Measurements from ENCODE around the gene MORN3. TPM values are rescaled to one million over a fixed set of nuclear protein-coding genes. Genes with fewer than 3 reads are reported as not detected.
"Not testable (repeated sequence)": the region's sequence is repeated elsewhere in the genome, so short reads cannot be mapped to it uniquely, and the experiment has no call there.

MORN3 gene
- total and polyA plus RNA-seq, 2 experiments from 2014 or later: 0.58 TPM; not detected in 1

GRCh38 chr12:121711361-121712189 lies 42.1 kb upstream of the MORN3 start:
- peaks cover 11% of the 10 kb centered on the region for H3F3A ChIP-seq (ENCODE audit: insufficient read depth)
- peak overlapping the region; percentile 90 for H3K4me2 ChIP-seq (ENCODE audit: unreplicated experiment)
- TF ChIP-seq EZH2phosphoT487 (IDR thresholded peaks at IDR 0.05; ENCODE audit: insufficient read depth, low read depth) (no peak), EZH2 (IDR thresholded peaks at IDR 0.05; ENCODE audit: insufficient read depth, poor library complexity, severe bottlenecking) (no peak)
- no peaks in the 10 kb centered on the region for H3K36me3 ChIP-seq (ENCODE audit: low read depth)
- in situ Hi-C loops (cut with MboI): no loop called here
- H2AFZ ChIP-seq: peak overlapping the region; percentile 90
- H3K79me2 ChIP-seq (ENCODE audit: insufficient read depth): peaks cover 36% of the 10 kb centered on the region
- WGBS, 2 experiments (ENCODE audit: low coverage in 1 of 2, low lambda C conversion rate in 2 of 2, missing lambda C conversion rate in 2 of 2): 43% methylated on average over 24 of the region's 24 CpGs
- no peaks in the 10 kb centered on the region for H3K9me2 ChIP-seq (ENCODE audit: insufficient read depth)
- no peaks in the 10 kb centered on the region for H4K20me1 ChIP-seq (ENCODE audit: insufficient read depth)
- peak overlapping the region; percentile 95 for H3K4me3 ChIP-seq
- H3K9me3 ChIP-seq (ENCODE audit: low read depth): no peaks in the 10 kb centered on the region
- peak overlapping the region; percentile 96 for H3K9ac ChIP-seq
- no peaks in the 10 kb centered on the region for H3K27me3 ChIP-seq (replicated peaks; ENCODE audit: insufficient read depth)
- H3K4me1 ChIP-seq (ENCODE audit: insufficient read depth): peaks cover 17% of the 10 kb centered on the region
- peak; percentile 54 for DNase-seq
- peak overlapping the region; percentile 88 for H3K27ac ChIP-seq

- H4K20me1 ChIP-seq (ENCODE audit: insufficient read depth): no peaks in the 10 kb centered on the region
- H3F3A ChIP-seq (ENCODE audit: insufficient read depth): peaks cover 4% of the 10 kb centered on the region; the same call in 1 of the 2 replicates
- in situ Hi-C loops (cut with MboI): no loop called here
- no peaks in the 10 kb centered on the region for H3K9me2 ChIP-seq (ENCODE audit: insufficient read depth)
- no peaks in the 10 kb centered on the region for H3K9me3 ChIP-seq (ENCODE audit: low read depth)
- peaks cover 17% of the 10 kb centered on the region for H3K4me1 ChIP-seq (ENCODE audit: insufficient read depth)
- no peaks in the 10 kb centered on the region for H3K27me3 ChIP-seq (replicated peaks; ENCODE audit: insufficient read depth)
- H3K9ac ChIP-seq: peak overlapping the region; percentile 35; the same call in 1 of the 2 replicates
- peak; percentile 83 for DNase-seq
- 57 to 59% methylated on average over 5 of the region's 5 CpGs for WGBS, 2 experiments (ENCODE audit: low coverage in 1 of 2, low lambda C conversion rate in 2 of 2, missing lambda C conversion rate in 2 of 2)
- no peak overlapping the region for H2AFZ ChIP-seq
- H3K36me3 ChIP-seq (ENCODE audit: low read depth): no peaks in the 10 kb centered on the region
- no peak overlapping the region for H3K4me3 ChIP-seq
- no peak overlapping the region for H3K4me2 ChIP-seq (ENCODE audit: unreplicated experiment)
- TF ChIP-seq EZH2 (IDR thresholded peaks at IDR 0.05; ENCODE audit: insufficient read depth, poor library complexity, severe bottlenecking) (no peak), EZH2phosphoT487 (IDR thresholded peaks at IDR 0.05; ENCODE audit: insufficient read depth, low read depth) (no peak)
- H3K27ac ChIP-seq: peak overlapping the region; percentile 45
- peaks cover 18% of the 10 kb centered on the region for H3K79me2 ChIP-seq (ENCODE audit: insufficient read depth)
Observed at GRCh38 chr12:121709478-121709961, 40.1 kb upstream of the MORN3 start.

DNA sequence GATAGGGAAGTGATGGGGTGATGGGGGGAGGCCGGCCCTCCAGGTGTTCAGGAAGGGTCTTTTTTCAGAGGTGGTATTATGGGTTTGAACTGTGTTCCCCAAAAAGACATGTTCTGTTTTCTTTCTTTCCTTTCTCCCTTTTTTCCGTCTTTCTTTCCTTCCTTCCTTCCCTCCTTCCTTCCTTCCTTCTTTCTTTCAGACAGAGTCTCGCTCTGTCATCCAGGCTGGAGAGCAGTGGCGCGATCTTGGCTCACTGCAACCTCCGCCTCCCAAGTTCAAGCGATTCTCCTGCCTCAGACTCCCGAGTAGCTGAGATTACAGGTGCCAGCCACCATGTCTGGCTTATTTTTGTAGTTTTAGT lies 39.6 kb upstream of the MORN3 start:
- 96 to 100% methylated on average over 7 to 8 of the region's 8 CpGs for WGBS, 2 experiments (ENCODE audit: low coverage in 1 of 2, low lambda C conversion rate in 2 of 2, missing lambda C conversion rate in 2 of 2)
- not testable (repeated sequence) for H3K27ac ChIP-seq

DNA sequence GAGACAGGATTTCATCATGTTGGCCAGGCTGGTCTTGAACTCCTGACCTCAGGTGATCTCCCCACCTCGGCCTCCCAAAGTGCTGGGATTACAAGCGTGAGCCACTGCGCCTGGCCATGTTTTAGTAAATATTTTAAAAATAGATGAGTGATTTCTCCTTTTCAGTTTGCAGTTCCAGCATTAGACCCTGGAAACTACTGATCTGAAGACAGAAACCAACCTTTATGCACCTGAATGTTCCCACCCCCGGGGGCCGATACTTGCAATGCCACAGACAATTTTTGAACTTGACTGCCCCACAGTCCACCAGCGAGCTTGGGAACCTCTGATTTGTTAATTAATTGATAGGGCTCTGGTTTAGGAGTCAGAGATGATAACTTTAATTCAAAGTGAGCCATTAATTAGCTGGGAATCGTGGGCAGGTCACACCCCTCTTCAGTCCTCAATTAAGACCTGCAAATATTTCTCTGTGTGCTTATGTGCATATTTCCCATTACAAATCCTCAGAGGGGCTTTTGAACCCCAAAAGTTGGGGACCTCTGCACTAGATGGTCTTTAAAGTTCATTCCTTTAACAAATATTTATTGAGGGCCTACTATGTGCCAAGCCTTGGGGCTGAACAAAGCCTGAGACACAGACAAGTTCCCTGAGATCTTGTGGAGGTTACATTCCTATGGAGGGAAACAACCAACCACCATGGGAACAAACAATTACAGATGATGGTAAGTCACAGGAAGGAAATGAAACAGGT lies 39.0 kb upstream of the MORN3 start:
- no peak overlapping the region for H2AFZ ChIP-seq
- H3K9ac ChIP-seq: no peak overlapping the region
- peaks cover 4% of the 10 kb centered on the region; the same call in 1 of the 2 replicates for H3F3A ChIP-seq (ENCODE audit: insufficient read depth)
- H3K9me3 ChIP-seq (ENCODE audit: low read depth): no peaks in the 10 kb centered on the region
- H3K27ac ChIP-seq: no peak overlapping the region
- H3K9me2 ChIP-seq (ENCODE audit: insufficient read depth): no peaks in the 10 kb centered on the region
- no peak overlapping the region for H3K4me3 ChIP-seq
- no peak for TF ChIP-seq EZH2 (IDR thresholded peaks at IDR 0.05; ENCODE audit: insufficient read depth, poor library complexity, severe bottlenecking)
- no peaks in the 10 kb centered on the region for H4K20me1 ChIP-seq (ENCODE audit: insufficient read depth)
- in situ Hi-C loops (cut with MboI): no loop called here
- no peaks in the 10 kb centered on the region for H3K36me3 ChIP-seq (ENCODE audit: low read depth)
- H3K4me2 ChIP-seq (ENCODE audit: unreplicated experiment): no peak overlapping the region
- H3K4me1 ChIP-seq (ENCODE audit: insufficient read depth): peaks cover 10% of the 10 kb centered on the region
- 63 to 68% methylated on average over 7 of the region's 7 CpGs for WGBS, 2 experiments (ENCODE audit: low coverage in 1 of 2, low lambda C conversion rate in 2 of 2, missing lambda C conversion rate in 2 of 2)
- H3K27me3 ChIP-seq (replicated peaks; ENCODE audit: insufficient read depth): no peaks in the 10 kb centered on the region
- no peak for DNase-seq
- peaks cover 8% of the 10 kb centered on the region for H3K79me2 ChIP-seq (ENCODE audit: insufficient read depth)

More for the DNA sequence above, 39.6 kb upstream of the MORN3 start:
- H3K9me2 ChIP-seq (ENCODE audit: insufficient read depth); H4K20me1 ChIP-seq (ENCODE audit: insufficient read depth); H3K4me2 ChIP-seq (ENCODE audit: unreplicated experiment); H3K9me3 ChIP-seq (ENCODE audit: low read depth); DNase-seq; H3K9ac ChIP-seq; in situ Hi-C loops (cut with MboI); H3F3A ChIP-seq (ENCODE audit: insufficient read depth); H3K36me3 ChIP-seq (ENCODE audit: low read depth); H3K27me3 ChIP-seq (replicated peaks; ENCODE audit: insufficient read depth); H2AFZ ChIP-seq; H3K4me3 ChIP-seq: not testable (repeated sequence)
- H3K4me1 ChIP-seq (ENCODE audit: insufficient read depth): peaks cover 15% of the 10 kb centered on the region
- peaks cover 13% of the 10 kb centered on the region for H3K79me2 ChIP-seq (ENCODE audit: insufficient read depth)

All from GM23248 (cell line).